NCI-H2029 treated with DMSO at 0.1 percent for 48 hours (cell line): Measurements from ENCODE around the gene TAS2R3.

ENCODE experiments used
- DNase-seq: peaks from one replicate; lab custom pipeline; 2025; lab: John Stamatoyannopoulos, UW

The TAS2R3 gene

GRCh38 chr7:141785706-141786552 lies 22.0 kb downstream of the TAS2R3 start:
- peak; percentile 70 for DNase-seq

GRCh38 chr7:141788296-141788695 lies 24.4 kb downstream of the TAS2R3 start:
- DNase-seq, result no peak

GRCh38 chr7:141789917-141790316 lies 26.0 kb downstream of the TAS2R3 start, which contains the start of gene TAS2R5:
Gene TAS2R5 (plus strand): TSS chr7:141790217. CDS start chr7:141790362, 145 bp downstream.
- DNase-seq, result no peak

GRCh38 chr7:141792526-141792925 lies 28.6 kb downstream of the TAS2R3 start:
- no peak for DNase-seq
